HL-60 (cell line): ENCODE measurements around the gene ARHGAP32.

Source experiments
- DNase-seq, 2 experiments: peaks; one replicate each; pipeline ENCODE4 v3.0.0-alpha.2; 2010 to 2020; ENCODE audit warnings: low read depth in 1 of 2, low spot score in 1 of 2
- H3K27ac ChIP-seq: fragments of 250-450 bp; sonication (Bioruptor Pico); replicated peaks from 2 replicates; pipeline ENCODE4 v1.5.1; 2020; ENCODE audit warnings: mild to moderate bottlenecking, moderate library complexity
- H3K27me3 ChIP-seq: fragments of 250-450 bp; sonication (Bioruptor Pico); 2 replicates; pipeline ENCODE4 v1.5.1; 2021; ENCODE audit warnings: mild to moderate bottlenecking, moderate library complexity; ENCODE audit not compliant: insufficient read depth, poor library complexity, severe bottlenecking
- H3K4me3 ChIP-seq: replicated peaks from 2 replicates; pipeline ENCODE4 v1.5.1; 2011; ENCODE audit warnings: mild to moderate bottlenecking, control low read depth, low read length; ENCODE audit not compliant: insufficient read depth
- CTCF ChIP-seq: IDR thresholded peaks from one replicate; pipeline ENCODE4 v1.5.1; 2011; ENCODE audit warnings: low read length, control low read depth, inconsistent platforms; ENCODE audit not compliant: insufficient read depth
- GABPA ChIP-seq: IDR thresholded peaks from 2 replicates; pipeline ENCODE4 v1.6.1; 2012; ENCODE audit warnings: low read depth
- POLR2AphosphoS5 ChIP-seq: IDR thresholded peaks from 2 replicates; pipeline ENCODE4 v1.6.1; 2012; ENCODE audit warnings: low read depth
- REST ChIP-seq: IDR thresholded peaks from 2 replicates; pipeline ENCODE4 v1.6.1; 2012; ENCODE audit warnings: low read depth; ENCODE audit not compliant: insufficient replicate concordance
- SPI1 ChIP-seq: IDR thresholded peaks from 2 replicates; pipeline ENCODE4 v1.6.1; 2012; ENCODE audit warnings: low read depth, mild to moderate bottlenecking, borderline replicate concordance

The ARHGAP32 gene

GRCh38 chr11:128953151-128953550 is 239.0 kb downstream of the ARHGAP32 start:
- Histone ChIP-seq H3K27ac (no peak overlapping the region), H3K4me3 (no peak overlapping the region), H3K27me3 (peaks cover 6% of the 10 kb centered on the region)
- TF ChIP-seq POLR2AphosphoS5: no peak
- no peak for DNase-seq

GRCh38 chr11:128949791-128950454 is 242.2 kb downstream of the ARHGAP32 start:
- Histone ChIP-seq H3K27ac (no peak overlapping the region), H3K4me3 (no peak overlapping the region), H3K27me3 (peaks cover 6% of the 10 kb centered on the region)
- TF ChIP-seq GABPA: no peak
- no peak for TF ChIP-seq REST
- TF ChIP-seq CTCF: no peak
- TF ChIP-seq POLR2AphosphoS5: no peak
- TF ChIP-seq SPI1: no peak
- DNase-seq: no peak

GRCh38 chr11:128948583-128948982 is 243.5 kb downstream of the ARHGAP32 start:
- Histone ChIP-seq H3K27ac (no peak overlapping the region), H3K4me3 (no peak overlapping the region), H3K27me3 (peaks cover 6% of the 10 kb centered on the region)
- no peak for DNase-seq
- TF ChIP-seq GABPA: no peak
- TF ChIP-seq POLR2AphosphoS5: no peak
- no peak for TF ChIP-seq CTCF
- TF ChIP-seq SPI1: no peak
- TF ChIP-seq REST: no peak

GRCh38 chr11:128947773-128948172 is 244.4 kb downstream of the ARHGAP32 start:
- H3K27ac ChIP-seq: no peak overlapping the region
- DNase-seq: no peak
- TF ChIP-seq POLR2AphosphoS5 (no peak), SPI1 (no peak), REST (no peak), CTCF (no peak), GABPA (no peak)
- H3K27me3 ChIP-seq: peaks cover 6% of the 10 kb centered on the region
- H3K4me3 ChIP-seq: no peak overlapping the region
